ENCODE measurements around the gene PHLDA1.

Gene PHLDA1

DNA sequence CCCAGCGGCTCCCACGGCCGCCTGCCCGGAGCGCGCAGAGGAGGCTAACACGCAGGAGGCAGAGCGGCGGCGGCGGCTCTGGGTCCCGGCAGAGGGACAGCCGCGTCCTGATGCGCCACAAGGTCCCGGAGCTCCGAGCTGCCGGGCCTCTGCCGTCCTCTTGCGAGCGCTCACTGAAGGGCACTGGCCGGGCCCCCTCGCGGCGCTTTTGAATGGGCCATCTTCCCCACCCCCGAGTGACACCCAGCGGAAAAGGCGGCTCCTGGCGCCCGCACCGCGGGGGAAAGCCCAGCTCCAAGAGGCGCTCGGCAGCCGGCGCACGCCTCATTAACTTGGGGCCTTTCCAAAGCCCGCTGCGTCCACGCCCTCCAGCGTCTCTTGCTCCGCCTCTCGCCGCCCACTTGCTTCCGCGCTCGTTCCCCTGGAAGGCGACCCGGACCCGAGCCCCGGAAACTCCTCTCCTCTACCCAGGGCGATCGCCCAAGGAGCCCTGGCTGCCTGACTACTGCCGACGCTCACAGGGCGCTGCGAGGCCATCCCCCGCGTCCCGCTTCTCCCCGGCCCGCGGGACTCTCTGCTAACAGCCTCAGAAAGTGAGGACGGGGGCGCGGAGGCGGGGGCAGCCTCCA is at the start of gene PHLDA1:
Gene PHLDA1 (minus strand): TSS at position 363 of the 629 bp plus-strand sequence.
- TF ChIP-seq CTCF (IDR thresholded peaks at IDR 0.05; ENCODE audit: low read depth, low read length): peak; percentile 61
- DNase-seq (ENCODE audit: extremely low read depth, low read depth): peak; percentile 98

DNA sequence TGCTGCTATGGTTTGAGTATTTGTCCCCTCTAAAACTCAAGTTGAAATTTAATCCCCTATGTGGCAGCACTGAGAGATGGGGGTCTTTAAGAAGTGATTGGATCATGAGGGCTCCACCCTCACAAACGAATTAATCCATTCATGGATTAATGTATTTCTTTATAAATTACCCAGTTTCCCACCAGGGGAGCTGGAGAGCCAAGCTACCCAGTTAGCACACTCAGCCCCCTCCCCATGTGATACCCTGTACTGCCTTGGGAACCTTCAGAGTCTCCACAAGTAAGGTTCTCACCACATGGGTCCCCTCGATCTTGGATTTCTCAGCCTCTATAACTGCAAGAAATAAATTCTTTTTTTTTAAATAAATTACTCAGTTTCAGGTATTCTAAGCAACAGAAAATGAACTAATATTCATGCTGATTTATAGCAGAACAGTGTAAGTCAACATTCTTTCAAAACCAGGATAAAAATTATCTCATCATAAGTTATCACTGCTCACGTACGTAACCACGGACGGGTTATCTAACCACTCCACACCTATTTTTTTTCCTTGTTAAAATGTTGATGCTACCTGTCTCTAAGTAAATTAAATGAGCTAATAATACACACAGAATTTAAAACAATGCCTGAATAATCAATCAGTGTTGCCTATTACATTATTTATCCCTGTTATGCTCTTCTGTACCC is 49.3 kb upstream of the PHLDA1 start:
- TF ChIP-seq CTCF (IDR thresholded peaks at IDR 0.05; ENCODE audit: low read depth, low read length): no peak; the same call in 1 of the 2 replicates
- no peak for DNase-seq (ENCODE audit: extremely low read depth, low read depth)

- TF ChIP-seq CTCF (IDR thresholded peaks at IDR 0.05; ENCODE audit: low read depth, low read length): no peak
- no peak for DNase-seq (ENCODE audit: extremely low read depth, low read depth)
Observed at GRCh38 chr12:76080017-76080728, 48.6 kb upstream of the PHLDA1 start.

DNA sequence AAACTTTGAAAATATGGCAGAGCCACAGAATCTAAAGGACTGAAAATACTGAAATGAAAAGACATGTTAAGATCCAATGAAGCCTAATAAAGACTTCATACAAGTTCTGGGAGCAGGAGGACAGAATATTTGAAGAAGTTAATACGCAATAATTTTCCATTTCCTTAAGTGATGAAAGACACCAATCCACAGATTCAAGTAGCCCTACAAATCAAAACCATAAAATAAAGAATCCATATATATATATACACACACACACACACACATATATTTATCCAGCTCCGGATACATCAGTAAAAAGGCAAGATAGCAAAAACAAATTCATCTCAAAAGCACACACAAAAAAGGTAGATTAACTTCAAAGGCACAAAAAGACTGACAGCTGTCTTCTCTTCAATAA is 47.2 kb upstream of the PHLDA1 start:
- no peak for DNase-seq (ENCODE audit: extremely low read depth, low read depth)
- no peak for TF ChIP-seq CTCF (IDR thresholded peaks at IDR 0.05; ENCODE audit: low read depth, low read length)

DNA sequence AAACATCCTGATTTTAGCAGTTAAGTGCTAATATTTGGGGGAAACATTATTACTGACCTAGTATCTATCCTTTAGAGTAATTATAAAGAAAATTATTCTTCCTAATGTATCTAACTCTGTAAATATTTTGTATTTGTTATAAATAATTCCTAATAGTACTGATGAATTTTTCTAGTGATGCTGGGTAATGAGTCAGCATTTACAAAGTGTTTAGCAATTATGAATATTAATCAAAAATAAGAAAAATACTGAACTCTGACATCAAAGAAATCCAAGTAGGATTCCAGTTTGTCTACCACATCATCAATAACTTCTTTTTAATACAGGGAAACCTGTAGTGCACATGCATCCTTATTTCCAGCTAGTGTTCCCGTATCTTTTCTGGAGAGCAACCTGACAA is 43.9 kb upstream of the PHLDA1 start:
- no peak for DNase-seq (ENCODE audit: extremely low read depth, low read depth)
- TF ChIP-seq CTCF (IDR thresholded peaks at IDR 0.05; ENCODE audit: low read depth, low read length): no peak

DNA sequence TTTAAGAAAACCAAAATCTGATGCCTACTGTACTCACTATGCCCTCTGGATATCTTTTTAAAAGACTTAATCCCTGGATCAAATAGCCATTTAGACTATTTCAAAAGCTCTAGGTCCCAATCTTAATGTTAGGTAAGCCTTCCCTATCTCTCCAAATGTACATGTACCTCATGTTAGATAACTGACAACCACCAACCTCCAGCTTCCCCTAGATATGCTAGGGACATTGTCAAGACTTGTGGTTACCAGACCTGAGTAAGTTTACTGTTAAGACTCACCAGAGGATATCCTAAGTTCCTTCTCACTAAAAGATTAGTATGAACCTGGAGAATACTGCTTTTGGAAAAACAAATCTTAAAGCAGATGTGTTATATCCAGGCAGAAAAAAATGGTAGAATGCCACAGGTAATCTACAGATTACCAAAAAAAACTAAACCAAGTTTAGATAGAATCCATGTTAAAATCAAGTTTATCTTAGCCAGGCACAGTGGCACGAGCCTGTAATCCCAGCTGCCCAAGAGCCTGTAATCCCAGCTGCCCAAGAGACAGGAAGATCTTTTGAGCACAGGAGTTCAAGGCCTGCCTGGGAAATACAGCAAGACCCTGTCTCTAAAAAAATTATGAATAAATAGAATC is 43.2 kb upstream of the PHLDA1 start:
- no peak for TF ChIP-seq CTCF (IDR thresholded peaks at IDR 0.05; ENCODE audit: low read depth, low read length)
- no peak for DNase-seq (ENCODE audit: extremely low read depth, low read depth)

Data from AG09319 (cell line).